Neural progenitor cell (in vitro differentiated cells): ENCODE measurements around the gene RUNX1. TPM values are rescaled to one million over a fixed set of nuclear protein-coding genes. Genes with fewer than 3 reads are reported as not detected.

Experiments used
- DNase-seq: peaks from one replicate; pipeline ENCODE4 v3.0.0-alpha.2; 2016; ENCODE audit warnings: low spot score
- H2AFZ ChIP-seq: fragments of 200-600 bp; sonication (generic); replicated peaks from 2 replicates; pipeline ENCODE4 v1.6.1; 2016; ENCODE audit warnings: antibody characterized with exemption
- H3F3A ChIP-seq: fragments of 200-600 bp; sonication (generic); 2 replicates; pipeline ENCODE4 v1.6.1; 2016; ENCODE audit warnings: antibody characterized with exemption, low read depth
- H3K27ac ChIP-seq: fragments of 200-600 bp; sonication (generic); 2 replicates; pipeline ENCODE4 v1.5.1; 2016; ENCODE audit warnings: mild to moderate bottlenecking
- H3K27me3 ChIP-seq: fragments of 200-600 bp; sonication (generic); 2 replicates; pipeline ENCODE4 v1.6.1; 2016; ENCODE audit warnings: mild to moderate bottlenecking, moderate library complexity
- H3K36me3 ChIP-seq: fragments of 200-600 bp; sonication (generic); 2 replicates; pipeline ENCODE4 v1.5.1; 2016
- H3K4me1 ChIP-seq: fragments of 200-600 bp; sonication (generic); 2 replicates; pipeline ENCODE4 v1.6.1; 2016; ENCODE audit warnings: mixed run types
- H3K4me2 ChIP-seq: fragments of 200-600 bp; sonication (generic); 2 replicates; pipeline ENCODE4 v1.6.1; 2016
- H3K4me3 ChIP-seq: fragments of 200-600 bp; sonication (generic); 2 replicates; pipeline ENCODE4 v1.5.1; 2016
- H3K79me2 ChIP-seq: fragments of 200-600 bp; sonication (generic); 2 replicates; pipeline ENCODE4 v1.6.1; 2016; ENCODE audit warnings: low read depth
- H3K9ac ChIP-seq: fragments of 200-600 bp; sonication (generic); 2 replicates; pipeline ENCODE4 v1.6.1; 2016
- H3K9me3 ChIP-seq: fragments of 200-600 bp; sonication (generic); 2 replicates; pipeline ENCODE4 v1.5.1; 2016; ENCODE audit warnings: low read depth
- H4K20me1 ChIP-seq: fragments of 200-600 bp; sonication (generic); 2 replicates; pipeline ENCODE4 v1.6.1; 2016; ENCODE audit warnings: low read depth
- H3K27ac Mint-ChIP-seq: 3 replicates; pipeline ENCODE4 v1.8.0; 2021; ENCODE audit warnings: mixed read lengths
- H3K27me3 Mint-ChIP-seq: 2 replicates; pipeline ENCODE4 v1.8.0; 2022; ENCODE audit warnings: low read depth, mild to moderate bottlenecking, inconsistent platforms, moderate library complexity, mixed read lengths; ENCODE audit not compliant: insufficient read depth
- H3K36me3 Mint-ChIP-seq: 3 replicates; pipeline ENCODE4 v1.8.0; 2021; ENCODE audit warnings: mixed read lengths
- H3K4me1 Mint-ChIP-seq: 3 replicates; pipeline ENCODE4 v1.8.0; 2021; ENCODE audit warnings: mixed read lengths
- H3K4me3 Mint-ChIP-seq: 3 replicates; pipeline ENCODE4 v1.8.0; 2021; ENCODE audit warnings: mild to moderate bottlenecking, moderate library complexity, mixed read lengths
- H3K9me3 Mint-ChIP-seq: 3 replicates; pipeline ENCODE4 v1.8.0; 2020; ENCODE audit warnings: mixed read lengths
- CTCF ChIP-seq: fragments of 200-600 bp; sonication (generic); IDR thresholded peaks from 2 replicates; pipeline ENCODE4 v1.5.1; 2017; ENCODE audit warnings: antibody characterized with exemption, mild to moderate bottlenecking
- EZH2 ChIP-seq: fragments of 200-600 bp; sonication (generic); IDR thresholded peaks from 2 replicates; pipeline ENCODE4 v1.6.1; 2017; ENCODE audit warnings: antibody characterized with exemption, mild to moderate bottlenecking, moderate library complexity
- EZH2phosphoT487 ChIP-seq: fragments of 200-600 bp; sonication (generic); IDR thresholded peaks from 2 replicates; pipeline ENCODE4 v1.6.1; 2017; ENCODE audit warnings: antibody characterized with exemption
- total RNA-seq: library from RNA; depleted of rRNA; stranded (reverse); fragments of >200 nt; gene quantifications from 2 replicates; pipeline ENCODE4 v1.2.3, GENCODE V29; 2015; ENCODE audit warnings: low replicate concordance

The RUNX1 gene
- total RNA-seq, 1 donor from 2014 or later = 0.09 TPM

GRCh38 chr21:35019631-35020032 lies 29.5 kb downstream of the RUNX1 start:
- H3K27ac ChIP-seq = no peak overlapping the region
- H3K36me3 Mint-ChIP-seq = no peaks in the 10 kb centered on the region
- no peak overlapping the region for H3K27ac Mint-ChIP-seq
- no peaks in the 10 kb centered on the region for H3K27me3 ChIP-seq
- H3K36me3 ChIP-seq = no peaks in the 10 kb centered on the region
- H3K4me3 Mint-ChIP-seq = no peak overlapping the region
- no peaks in the 10 kb centered on the region for H4K20me1 ChIP-seq
- H3K9ac ChIP-seq = no peak overlapping the region
- no peak overlapping the region for H3K4me3 ChIP-seq
- H3F3A ChIP-seq = no peaks in the 10 kb centered on the region
- no peak overlapping the region for H2AFZ ChIP-seq
- H3K27me3 Mint-ChIP-seq = no peaks in the 10 kb centered on the region
- H3K4me1 ChIP-seq = no peaks in the 10 kb centered on the region
- H3K9me3 Mint-ChIP-seq = no peaks in the 10 kb centered on the region
- no peak for DNase-seq
- H3K79me2 ChIP-seq = no peaks in the 10 kb centered on the region
- H3K4me1 Mint-ChIP-seq = no peaks in the 10 kb centered on the region
- TF ChIP-seq CTCF = no peak
- TF ChIP-seq EZH2 = no peak
- TF ChIP-seq EZH2phosphoT487 = no peak
- no peak overlapping the region for H3K4me2 ChIP-seq
- H3K9me3 ChIP-seq = no peaks in the 10 kb centered on the region

- Histone ChIP-seq H3K4me2 (no peak overlapping the region), H3K4me1 (no peaks in the 10 kb centered on the region), H3K9ac (no peak overlapping the region), H2AFZ (no peak overlapping the region), H3K79me2 (no peaks in the 10 kb centered on the region), H3F3A (no peaks in the 10 kb centered on the region), H4K20me1 (no peaks in the 10 kb centered on the region), H3K4me3 (no peak overlapping the region), H3K9me3 (no peaks in the 10 kb centered on the region), H3K36me3 (no peaks in the 10 kb centered on the region), H3K27me3 (no peaks in the 10 kb centered on the region), H3K27ac (no peak overlapping the region)
- H3K27ac Mint-ChIP-seq = no peak overlapping the region
- TF ChIP-seq EZH2phosphoT487 (no peak), CTCF (no peak), EZH2 (no peak)
- no peaks in the 10 kb centered on the region for H3K9me3 Mint-ChIP-seq
- no peaks in the 10 kb centered on the region for H3K4me1 Mint-ChIP-seq
- no peaks in the 10 kb centered on the region for H3K36me3 Mint-ChIP-seq
- H3K4me3 Mint-ChIP-seq = no peak overlapping the region
- no peak for DNase-seq
- no peaks in the 10 kb centered on the region for H3K27me3 Mint-ChIP-seq
These were observed 31.8 kb downstream of the RUNX1 start for GRCh38 chr21:35017256-35017655.

GRCh38 chr21:35016517-35017188 lies 32.4 kb downstream of the RUNX1 start:
- DNase-seq = no peak
- Histone ChIP-seq H3K4me3 (no peak overlapping the region), H2AFZ (no peak overlapping the region), H3K27me3 (no peaks in the 10 kb centered on the region), H3K79me2 (no peaks in the 10 kb centered on the region), H3K9me3 (no peaks in the 10 kb centered on the region), H3F3A (no peaks in the 10 kb centered on the region), H3K9ac (no peak overlapping the region), H3K4me2 (no peak overlapping the region), H3K27ac (no peak overlapping the region), H3K36me3 (no peaks in the 10 kb centered on the region), H4K20me1 (no peaks in the 10 kb centered on the region), H3K4me1 (peaks cover 2% of the 10 kb centered on the region)
- Mint-ChIP-seq H3K27me3 (no peaks in the 10 kb centered on the region), H3K4me1 (peaks cover 4% of the 10 kb centered on the region), H3K4me3 (no peak overlapping the region), H3K27ac (no peak overlapping the region), H3K36me3 (no peaks in the 10 kb centered on the region), H3K9me3 (no peaks in the 10 kb centered on the region)
- TF ChIP-seq EZH2phosphoT487 (no peak), EZH2 (no peak), CTCF (no peak)
